ENCODE measurements around the gene PRUNE2.
"Not testable (repeated sequence)": the region's sequence is repeated elsewhere in the genome, so short reads cannot be mapped to it uniquely, and the experiment has no call there.

Gene PRUNE2

DNA sequence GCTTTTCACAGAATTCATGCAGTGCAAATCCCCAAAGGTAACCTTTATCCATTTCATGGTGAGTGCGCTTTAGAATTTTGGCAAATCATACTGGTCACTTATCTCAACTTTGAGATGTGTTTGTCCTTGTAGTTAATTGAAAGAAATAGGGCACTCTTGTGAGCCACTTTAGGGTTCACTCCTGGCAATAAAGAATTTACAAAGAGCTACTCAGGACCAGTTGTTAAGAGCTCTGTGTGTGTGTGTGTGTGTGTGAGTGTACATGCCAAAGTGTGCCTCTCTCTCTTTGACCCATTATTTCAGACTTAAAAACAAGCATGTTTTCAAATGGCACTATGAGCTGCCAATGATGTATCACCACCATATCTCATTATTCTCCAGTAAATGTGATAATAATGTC is 120.4 kb downstream of the PRUNE2 start:
- no peak for DNase-seq

- DNase-seq: no peak
Observed at GRCh38 chr9:76784881-76785280, 121.0 kb downstream of the PRUNE2 start.

DNA sequence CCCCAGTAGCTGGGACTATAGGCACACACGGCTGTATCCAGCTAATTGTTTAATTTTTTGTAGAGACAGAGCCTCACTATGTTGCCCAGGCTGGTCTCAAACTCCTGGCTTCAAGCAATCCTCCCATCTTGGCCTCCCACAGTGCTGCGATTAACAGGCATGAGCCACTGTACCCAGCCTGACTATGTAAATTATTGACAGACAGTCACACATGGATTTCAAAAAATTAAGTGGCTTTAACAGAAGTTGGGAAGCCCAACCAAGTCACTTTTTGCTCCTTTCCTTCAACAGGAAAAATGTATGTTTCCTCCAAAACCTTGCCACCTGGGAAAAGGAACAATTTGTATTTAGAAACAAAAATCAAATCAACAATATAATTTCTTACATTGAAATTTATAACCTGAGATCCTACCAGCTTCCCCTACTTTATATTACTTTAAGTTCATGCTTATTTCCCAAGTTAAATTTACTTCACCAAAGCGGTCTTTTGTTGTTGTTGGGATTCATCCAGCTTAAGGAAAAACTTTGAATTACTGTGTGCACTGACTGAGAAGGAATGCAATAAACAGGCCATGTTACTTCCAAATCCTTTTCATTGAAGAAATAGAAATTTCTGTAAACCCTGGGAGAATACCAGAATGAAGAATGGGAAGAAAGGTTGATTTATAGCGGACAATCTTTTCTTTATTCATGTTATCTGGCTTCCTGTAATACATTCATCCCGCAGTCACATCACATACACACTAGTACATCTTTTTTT is 133.0 kb downstream of the PRUNE2 start:
- no peak for DNase-seq

DNA sequence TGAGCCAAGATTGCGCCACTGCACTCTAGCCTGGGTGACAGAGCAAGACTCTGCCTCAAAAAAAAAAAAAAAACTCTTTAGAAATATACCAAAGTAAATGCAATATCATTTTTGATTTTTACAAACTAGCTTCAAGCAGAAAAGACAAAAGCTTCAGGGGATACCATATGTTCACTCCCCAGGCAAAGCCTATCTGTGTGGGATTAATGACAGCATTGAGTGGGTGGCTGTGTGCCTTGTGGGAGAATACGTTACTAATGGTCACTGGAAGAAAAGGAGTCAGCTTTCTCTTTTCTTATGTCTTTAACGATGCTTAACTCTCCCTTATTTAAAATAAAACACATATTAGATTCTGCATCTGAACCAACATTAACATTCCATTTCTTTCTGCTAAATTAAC is 139.8 kb downstream of the PRUNE2 start:
- DNase-seq: no peak

DNA sequence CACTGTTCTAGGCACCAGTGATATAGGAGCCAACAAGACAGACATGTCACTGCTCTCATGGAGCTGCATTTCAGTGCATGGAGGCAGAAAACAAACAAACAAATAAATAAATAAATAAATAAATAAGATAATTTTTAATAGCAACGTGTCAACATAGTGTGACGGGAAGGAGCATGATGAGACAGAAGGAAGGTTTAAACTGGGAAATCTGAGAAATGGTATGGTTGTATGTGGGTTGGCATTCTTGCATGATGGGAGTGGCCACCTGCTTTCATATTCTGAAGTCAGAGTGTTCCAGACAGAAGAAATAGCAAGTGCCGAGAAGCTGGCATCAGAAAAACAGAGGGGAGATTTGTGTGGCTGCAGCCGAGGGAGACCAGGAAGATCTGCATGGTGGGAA is 141.8 kb downstream of the PRUNE2 start, which contains the start of gene PCA3:
Gene PCA3 (plus strand): TSS at position 301 of the 400 bp plus-strand sequence.
- no peak for DNase-seq

DNA sequence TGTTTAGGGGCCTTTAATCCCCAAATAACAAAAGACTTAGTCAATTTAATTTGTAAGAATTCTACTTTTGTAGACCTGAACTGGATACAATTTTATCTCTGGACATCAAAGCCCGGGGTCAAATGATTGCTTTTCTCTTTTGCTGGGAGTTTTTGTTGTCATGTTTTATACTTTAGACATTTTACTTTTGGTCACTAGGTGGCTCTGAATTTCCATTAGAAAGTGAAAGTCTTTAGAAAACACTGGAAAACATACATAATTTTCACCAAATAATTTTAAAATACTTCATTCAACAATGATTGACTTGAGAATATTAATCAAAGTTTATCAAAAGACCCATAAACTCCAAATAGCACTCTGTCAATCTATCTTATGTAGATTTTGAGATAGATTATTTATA is 144.5 kb downstream of the PRUNE2 start:
- no peak for DNase-seq

DNA sequence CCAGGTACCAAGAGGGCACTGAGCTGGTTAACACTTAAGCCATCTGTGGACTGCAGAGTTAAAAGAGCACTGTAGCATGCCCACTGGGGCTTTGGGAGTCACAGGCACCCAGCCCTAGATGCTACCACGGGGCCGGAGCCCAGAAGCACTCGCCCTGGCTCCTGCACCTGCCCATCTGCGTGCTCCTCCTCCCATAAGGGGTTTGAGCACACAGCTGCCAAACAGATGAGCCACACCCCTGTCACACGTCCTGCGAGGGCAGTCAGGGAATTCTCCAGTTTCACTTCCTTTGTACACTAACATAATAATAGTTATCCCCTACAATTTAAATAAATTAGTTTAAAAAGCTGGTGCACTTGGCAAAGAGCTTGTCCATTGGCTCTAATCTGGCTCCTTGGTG is 146.2 kb downstream of the PRUNE2 start:
- no peak for DNase-seq

- no peak for DNase-seq
Observed at GRCh38 chr9:76758476-76758875, 147.4 kb downstream of the PRUNE2 start.

DNA sequence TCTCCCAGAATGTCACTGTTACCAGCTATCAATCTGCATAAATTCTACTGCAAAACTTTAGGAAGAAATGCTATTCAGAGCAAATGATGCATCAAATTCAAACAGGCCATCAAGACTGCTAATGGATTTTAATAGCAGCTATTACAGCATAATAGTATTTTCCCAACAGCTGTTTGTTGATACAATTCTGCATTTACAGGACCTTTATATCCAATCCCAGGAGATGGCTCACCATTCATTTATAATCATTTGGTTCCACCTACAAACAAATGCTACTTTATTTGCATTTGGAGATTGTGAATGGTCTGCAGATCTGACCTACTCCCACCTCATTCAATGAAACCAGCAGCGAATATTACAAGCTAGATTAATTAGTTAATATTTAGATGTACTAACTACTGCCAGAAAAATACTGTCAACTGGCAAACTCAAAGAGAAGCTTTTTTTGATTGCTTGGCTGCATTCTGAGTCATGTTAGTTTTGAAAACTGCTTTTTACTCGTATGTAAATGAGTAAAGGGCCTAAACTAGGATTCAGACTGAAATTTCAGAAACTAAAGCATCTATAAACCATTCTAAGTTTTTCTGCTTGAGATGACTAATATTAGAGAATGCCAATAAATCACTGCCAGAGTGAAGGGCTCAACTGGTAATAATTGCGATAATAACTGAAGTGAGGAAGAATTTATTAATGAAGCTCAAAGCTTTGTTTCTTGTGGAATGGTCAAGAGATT is 148.8 kb downstream of the PRUNE2 start:
- no peak for DNase-seq

- no peak for DNase-seq
Observed at GRCh38 chr9:76756268-76756640, 149.7 kb downstream of the PRUNE2 start.

GRCh38 chr9:76751001-76751400 is 154.9 kb downstream of the PRUNE2 start:
- no peak for DNase-seq

DNA sequence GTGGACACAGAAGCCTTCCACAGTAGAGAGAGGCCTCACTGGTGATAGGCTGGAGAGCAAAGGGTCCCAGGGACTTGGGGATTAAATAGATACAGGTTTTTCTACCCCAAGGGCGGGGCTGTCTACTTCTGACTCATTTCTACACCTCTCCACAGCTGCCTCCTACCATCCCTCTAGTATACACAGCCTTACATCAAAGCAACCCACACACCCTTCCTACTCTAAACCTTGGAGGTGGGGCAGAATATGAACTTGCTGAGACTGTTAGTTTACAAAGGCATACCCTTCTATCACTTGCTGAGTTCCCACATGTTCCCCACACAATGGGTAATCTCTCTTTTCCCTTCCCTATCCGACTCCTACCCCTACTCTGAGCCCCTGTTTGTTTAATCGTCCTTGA is 161.6 kb downstream of the PRUNE2 start:
- no peak for DNase-seq

- DNase-seq: no peak
Observed at GRCh38 chr9:76743931-76744330, 162.0 kb downstream of the PRUNE2 start.

DNA sequence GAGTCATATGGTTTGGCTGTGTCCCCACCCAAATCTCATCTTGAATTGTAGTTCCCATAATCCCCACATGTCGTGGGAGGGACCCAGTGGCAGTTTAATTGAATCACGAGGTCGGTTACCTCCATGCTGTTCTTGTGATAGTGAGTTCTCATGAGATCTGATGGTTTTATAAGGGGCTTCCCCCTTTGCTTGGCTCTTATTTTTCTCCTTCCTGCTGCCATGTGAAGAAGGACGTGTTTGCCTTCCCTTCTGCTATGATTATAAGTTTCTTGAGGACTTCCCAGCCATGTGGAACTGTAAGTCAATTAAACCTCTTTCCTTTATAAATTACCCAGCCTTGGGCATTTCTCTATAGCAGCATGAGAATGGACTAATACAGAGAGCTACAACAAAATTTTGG is 163.0 kb downstream of the PRUNE2 start:
- not testable (repeated sequence) for DNase-seq

GRCh38 chr9:76741524-76741923 is 164.4 kb downstream of the PRUNE2 start:
- no peak for DNase-seq

GRCh38 chr9:76738402-76738801 is 167.5 kb downstream of the PRUNE2 start:
- no peak for DNase-seq

GRCh38 chr9:76737154-76737902 is 168.6 kb downstream of the PRUNE2 start:
- DNase-seq: no peak

DNA sequence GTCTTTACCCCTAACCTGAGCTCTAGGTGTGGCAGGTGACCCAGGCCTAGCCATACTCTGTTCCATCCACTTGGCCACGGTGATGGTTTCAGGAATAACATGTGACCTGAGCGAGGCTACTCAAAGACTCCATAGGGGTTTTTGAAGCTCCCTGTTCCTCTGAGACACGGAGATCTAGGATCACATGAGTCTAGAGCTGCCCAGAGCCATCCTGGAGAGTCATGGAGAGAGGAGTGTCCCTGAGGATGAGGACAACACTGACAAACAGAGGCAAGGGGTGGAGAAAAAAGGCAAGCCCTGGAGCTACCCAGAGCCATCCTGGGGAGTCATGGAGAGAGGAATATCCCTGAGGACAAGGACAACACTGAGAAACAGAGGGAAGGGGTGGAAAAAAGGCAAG is 171.2 kb downstream of the PRUNE2 start:
- no peak for DNase-seq

GRCh38 chr9:76733096-76733495 is 172.8 kb downstream of the PRUNE2 start:
- DNase-seq: no peak

GRCh38 chr9:76732341-76732958 is 173.5 kb downstream of the PRUNE2 start:
- no peak for DNase-seq

- no peak for DNase-seq
Observed at GRCh38 chr9:76730801-76731200, 175.1 kb downstream of the PRUNE2 start.

DNA sequence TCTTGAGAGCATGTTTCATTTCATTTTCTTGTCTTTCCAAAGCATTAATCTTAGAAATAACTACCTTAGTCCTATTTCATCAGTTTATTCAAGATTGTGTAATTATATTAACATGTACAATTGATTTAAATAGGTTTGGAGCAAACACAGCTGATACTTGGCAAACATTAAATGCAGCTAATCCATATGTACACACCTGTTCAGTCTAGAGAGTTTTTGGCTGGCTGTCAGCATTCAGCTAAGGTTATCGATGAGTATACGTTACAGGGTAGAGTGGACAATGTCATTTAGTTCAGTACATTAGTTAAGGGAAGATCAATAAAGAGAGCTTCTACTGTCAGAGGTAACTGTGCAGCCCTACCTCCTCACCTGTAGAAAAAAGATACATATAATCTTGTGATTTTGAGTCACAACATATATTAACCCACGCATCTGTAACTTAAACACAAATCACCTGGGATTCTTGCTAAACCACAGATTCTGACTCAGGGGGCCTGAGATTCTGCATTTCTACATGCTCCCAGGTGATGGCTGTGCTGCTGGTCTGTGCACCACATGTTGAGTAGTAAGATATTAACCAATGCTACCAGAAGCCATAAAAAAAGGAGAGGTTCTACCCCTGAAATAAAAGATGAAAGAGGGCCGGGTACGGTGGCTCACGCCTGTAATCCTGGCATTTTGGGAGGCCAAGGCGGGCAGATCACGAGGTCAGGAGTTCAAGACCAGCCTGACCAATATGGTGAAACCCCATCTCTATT is 175.8 kb downstream of the PRUNE2 start:
- no peak for DNase-seq

DNA sequence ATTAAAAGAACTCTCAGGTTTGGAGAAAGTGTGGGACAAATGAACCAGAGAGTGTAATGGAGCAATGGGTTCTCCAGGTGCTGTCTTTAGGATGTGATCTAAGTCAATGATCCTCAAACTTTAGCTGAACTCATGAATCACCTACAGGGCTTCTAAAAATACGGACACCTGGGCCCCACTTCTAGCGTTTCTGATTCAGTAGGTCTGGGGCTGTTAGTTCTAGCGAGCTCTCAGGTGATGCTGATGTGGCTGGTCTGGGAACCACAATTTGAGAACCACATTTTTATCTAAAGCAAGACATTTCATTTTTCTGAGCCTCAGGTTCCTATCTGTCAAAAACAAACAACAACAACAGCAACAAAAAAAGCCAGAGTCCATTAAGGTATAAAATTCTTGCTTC is 176.8 kb downstream of the PRUNE2 start:
- DNase-seq: no peak
